ENCODE measurements around the gene CELSR1.

DNA sequence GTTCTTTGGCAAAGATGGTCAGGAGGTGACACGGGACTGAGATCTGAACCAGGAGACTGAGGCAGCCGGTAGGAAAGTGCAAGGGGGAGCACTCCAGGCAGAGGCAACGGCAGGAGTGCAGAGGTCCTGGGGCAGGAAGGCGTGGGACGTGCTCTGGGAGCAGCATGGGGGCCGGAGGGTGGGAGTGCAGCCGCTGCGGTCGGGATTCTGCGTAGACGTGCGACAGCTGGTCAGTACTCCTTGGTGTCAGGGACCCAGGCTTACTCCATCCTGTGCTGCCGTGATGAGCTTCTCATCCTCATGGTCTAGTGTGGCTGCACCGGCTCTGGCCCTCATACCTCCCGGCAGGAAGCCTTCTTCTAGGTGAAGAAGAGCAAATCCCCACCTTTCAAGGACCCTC lies 218.8 kb downstream of the CELSR1 start:
- TF ChIP-seq, protein P1, sequence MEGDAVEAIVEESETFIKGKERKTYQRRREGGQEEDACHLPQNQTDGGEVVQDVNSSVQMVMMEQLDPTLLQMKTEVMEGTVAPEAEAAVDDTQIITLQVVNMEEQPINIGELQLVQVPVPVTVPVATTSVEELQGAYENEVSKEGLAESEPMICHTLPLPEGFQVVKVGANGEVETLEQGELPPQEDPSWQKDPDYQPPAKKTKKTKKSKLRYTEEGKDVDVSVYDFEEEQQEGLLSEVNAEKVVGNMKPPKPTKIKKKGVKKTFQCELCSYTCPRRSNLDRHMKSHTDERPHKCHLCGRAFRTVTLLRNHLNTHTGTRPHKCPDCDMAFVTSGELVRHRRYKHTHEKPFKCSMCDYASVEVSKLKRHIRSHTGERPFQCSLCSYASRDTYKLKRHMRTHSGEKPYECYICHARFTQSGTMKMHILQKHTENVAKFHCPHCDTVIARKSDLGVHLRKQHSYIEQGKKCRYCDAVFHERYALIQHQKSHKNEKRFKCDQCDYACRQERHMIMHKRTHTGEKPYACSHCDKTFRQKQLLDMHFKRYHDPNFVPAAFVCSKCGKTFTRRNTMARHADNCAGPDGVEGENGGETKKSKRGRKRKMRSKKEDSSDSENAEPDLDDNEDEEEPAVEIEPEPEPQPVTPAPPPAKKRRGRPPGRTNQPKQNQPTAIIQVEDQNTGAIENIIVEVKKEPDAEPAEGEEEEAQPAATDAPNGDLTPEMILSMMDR (IDR thresholded peaks at IDR 0.05) = no peak
- TF ChIP-seq POLR2A (IDR thresholded peaks at IDR 0.05) (no peak), EP300 (IDR thresholded peaks at IDR 0.05) (no peak)

Data from ovary (tissue), 3 donors.